Pancreas (tissue), 10 donors: ENCODE data around the gene EP400. TPM values are rescaled to one million over a fixed set of nuclear protein-coding genes. Genes with fewer than 3 reads are reported as not detected.
"Not testable (repeated sequence)": the region's sequence is repeated elsewhere in the genome, so short reads cannot be mapped to it uniquely, and the experiment has no call there.

Experiments used
- ATAC-seq, 4 donors: fragments of 200-7000 bp; cut with Tn5 transposase; one replicate each; pipeline versions ENCODE4 v1.8.0 to v1.9.1; 2020; ENCODE audit warnings: mild to moderate bottlenecking in 4 of 4, moderate library complexity in 4 of 4
- DNase-seq, 6 donors: peaks; one replicate each; pipeline ENCODE4 v3.0.0-alpha.2; 2020
- FAIRE-seq: peaks from 2 replicates; lab custom pipeline; 2012; peaks lifted over from hg19 to GRCh38; lab: Jason Lieb, UNC
- H3K27ac ChIP-seq, 4 donors: fragments of 200-600 bp; sonication (generic); 1 replicate in 3 of 4; 2 replicates in 1 of 4; pipeline versions ENCODE4 v1.5.0 to v1.8.0; 2020
- H3K27me3 ChIP-seq, 4 donors: fragments of 200-600 bp; one replicate each; pipeline ENCODE4 v1.8.0; 2021
- H3K36me3 ChIP-seq, 3 donors: fragments of 200-600 bp; sonication (generic) in 1 of 3; one replicate each; pipeline versions ENCODE4 v1.5.0 to v1.8.0; 2020 to 2021
- H3K4me1 ChIP-seq, 3 donors: fragments of 200-600 bp; one replicate each; pipeline ENCODE4 v1.8.0; 2021
- H3K4me3 ChIP-seq, 4 donors: fragments of 200-600 bp; sonication (generic) in 2 of 4; one replicate each; pipeline versions ENCODE4 v1.5.0 to v1.8.0; 2020 to 2021
- H3K9me3 ChIP-seq, 4 donors: fragments of 200-600 bp; one replicate each; pipeline ENCODE4 v1.8.0; 2021
- WGBS, 2 donors: extraction: QIAGEN DNeasy Blood & Tissue Kit; methylation state at CpG; one replicate each; pipeline ENCODE4 v1.1.7; 2013; 5-methylcytosine and 5-hydroxymethylcytosine counted together
- intact Hi-C, 3 donors: fragments of 100-400 bp; cut with DNase I; formaldehyde crosslinking; loops; one replicate each; pipeline versions ENCODE4 v1.11.1 to v1.14.2; 2022
- polyA plus RNA-seq, 2 donors: library from polyadenylated mRNA; stranded (reverse); fragments of 200-250 nt; gene quantifications; one replicate each; pipeline ENCODE4 v1.2.3, GENCODE V29; 2013
- total RNA-seq, 6 donors: library from RNA; stranded (reverse); fragmentation: NEBNext Ultra II Directional in 4 of 6; extraction: Animal tissue kit (Norgen Biotek cat#: 25700) in 4 of 6; gene quantifications; one replicate each; pipeline versions ENCODE4 v1.2.1 to v1.2.4, GENCODE V29; 2021 to 2023
- TF ChIP-seq, protein P1 (sequence below), 4 donors: fragments of 200-600 bp; sonication (generic) in 3 of 4; IDR thresholded peaks; one replicate each; pipeline versions ENCODE4 v1.5.0 to v1.8.0; 2021; ENCODE audit warnings: antibody characterized with exemption in 4 of 4
- donor health status: healthy with polysubstance abuse.
- donor health status: DM: no; HTN: no; CAD: no; lungs with moderate emphysema.
- donor health status: DM: no; HTN: no; CAD: no.
- donor health status: control.
- donor health status: control.
- donor health status: Bipolar disorder and iron deficiency.
- donor health status: DM: yes; HTN: yes; CAD: no.
- donor health status: DM: no; HTN: no; CAD: no.
- donor health status: DM: no; HTN: no; CAD: no.
- donor health status: DM: yes; HTN: yes; CAD: no.

The EP400 gene
- total and polyA plus RNA-seq, 8 donors: 15.9 to 24.3 (median 16.7) TPM

GRCh38 chr12:131948166-131948712 is 1.5 kb upstream of the EP400 start:
- ATAC-seq (no peak), DNase-seq (peak in 1 of 6 donors; percentile 12), FAIRE-seq (no peak)
- Histone ChIP-seq H3K27ac (no peak overlapping the region), H3K4me3 (no peak overlapping the region), H3K9me3 (no peaks in the 10 kb centered on the region), H3K4me1 (peaks cover 7 to 13% (median 7%) of the 10 kb centered on the region in 3 donors), H3K27me3 (no peaks in the 10 kb centered on the region), H3K36me3 (no peaks in the 10 kb centered on the region)
- TF ChIP-seq, protein P1, sequence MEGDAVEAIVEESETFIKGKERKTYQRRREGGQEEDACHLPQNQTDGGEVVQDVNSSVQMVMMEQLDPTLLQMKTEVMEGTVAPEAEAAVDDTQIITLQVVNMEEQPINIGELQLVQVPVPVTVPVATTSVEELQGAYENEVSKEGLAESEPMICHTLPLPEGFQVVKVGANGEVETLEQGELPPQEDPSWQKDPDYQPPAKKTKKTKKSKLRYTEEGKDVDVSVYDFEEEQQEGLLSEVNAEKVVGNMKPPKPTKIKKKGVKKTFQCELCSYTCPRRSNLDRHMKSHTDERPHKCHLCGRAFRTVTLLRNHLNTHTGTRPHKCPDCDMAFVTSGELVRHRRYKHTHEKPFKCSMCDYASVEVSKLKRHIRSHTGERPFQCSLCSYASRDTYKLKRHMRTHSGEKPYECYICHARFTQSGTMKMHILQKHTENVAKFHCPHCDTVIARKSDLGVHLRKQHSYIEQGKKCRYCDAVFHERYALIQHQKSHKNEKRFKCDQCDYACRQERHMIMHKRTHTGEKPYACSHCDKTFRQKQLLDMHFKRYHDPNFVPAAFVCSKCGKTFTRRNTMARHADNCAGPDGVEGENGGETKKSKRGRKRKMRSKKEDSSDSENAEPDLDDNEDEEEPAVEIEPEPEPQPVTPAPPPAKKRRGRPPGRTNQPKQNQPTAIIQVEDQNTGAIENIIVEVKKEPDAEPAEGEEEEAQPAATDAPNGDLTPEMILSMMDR (IDR thresholded peaks at IDR 0.05): no peak
- 59 to 89% methylated on average over 1 of the region's 1 CpG for WGBS, 2 donors
- intact Hi-C loops: no loop called here

DNA sequence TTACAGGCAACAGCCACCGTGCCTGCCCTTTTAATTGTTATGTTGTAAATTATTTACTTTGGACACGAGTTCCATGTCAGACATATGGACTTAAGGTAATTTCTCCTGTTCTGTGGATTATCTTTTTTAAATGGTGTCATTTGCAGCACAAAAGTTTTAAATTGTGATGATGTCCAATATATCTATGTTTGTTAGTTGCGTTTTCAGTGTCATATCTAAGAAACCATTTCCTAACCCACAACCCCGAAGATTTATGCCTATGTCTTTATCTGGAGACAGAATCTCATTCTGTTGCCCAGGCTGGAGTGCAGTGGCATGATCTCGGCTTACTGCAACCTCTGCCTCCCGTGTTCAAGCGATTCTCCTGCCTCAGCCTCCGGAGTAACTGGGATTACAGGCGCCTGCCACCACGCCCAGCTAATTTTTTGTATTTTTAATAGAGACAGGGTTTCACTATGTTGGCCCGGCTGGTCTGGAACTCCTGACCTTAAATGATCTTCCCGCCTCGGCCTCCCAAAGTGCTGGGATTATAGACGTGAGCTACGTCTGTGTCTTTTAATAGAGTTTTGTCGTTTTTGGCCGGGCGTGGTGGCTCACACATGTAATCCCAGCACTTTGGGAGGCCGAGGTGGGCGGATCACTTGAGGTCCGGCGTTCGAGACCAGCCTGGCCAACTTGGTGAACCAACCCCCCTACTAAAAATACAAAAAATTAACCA is 870 bp upstream of the EP400 start:
- DNase-seq, H3K9me3 ChIP-seq, H3K27me3 ChIP-seq, FAIRE-seq, intact Hi-C loops, H3K36me3 ChIP-seq, ATAC-seq: not testable (repeated sequence)
- 44 to 48% methylated on average over 23 of the region's 23 CpGs for WGBS, 2 donors
- Histone ChIP-seq H3K4me1 (peaks cover 7 to 13% (median 7%) of the 10 kb centered on the region in 3 donors), H3K4me3 (peak overlapping the region in 2 of 4 donors; percentile 90 to 98), H3K27ac (peak overlapping the region in 2 of 4 donors; percentile 36 to 39)

DNA sequence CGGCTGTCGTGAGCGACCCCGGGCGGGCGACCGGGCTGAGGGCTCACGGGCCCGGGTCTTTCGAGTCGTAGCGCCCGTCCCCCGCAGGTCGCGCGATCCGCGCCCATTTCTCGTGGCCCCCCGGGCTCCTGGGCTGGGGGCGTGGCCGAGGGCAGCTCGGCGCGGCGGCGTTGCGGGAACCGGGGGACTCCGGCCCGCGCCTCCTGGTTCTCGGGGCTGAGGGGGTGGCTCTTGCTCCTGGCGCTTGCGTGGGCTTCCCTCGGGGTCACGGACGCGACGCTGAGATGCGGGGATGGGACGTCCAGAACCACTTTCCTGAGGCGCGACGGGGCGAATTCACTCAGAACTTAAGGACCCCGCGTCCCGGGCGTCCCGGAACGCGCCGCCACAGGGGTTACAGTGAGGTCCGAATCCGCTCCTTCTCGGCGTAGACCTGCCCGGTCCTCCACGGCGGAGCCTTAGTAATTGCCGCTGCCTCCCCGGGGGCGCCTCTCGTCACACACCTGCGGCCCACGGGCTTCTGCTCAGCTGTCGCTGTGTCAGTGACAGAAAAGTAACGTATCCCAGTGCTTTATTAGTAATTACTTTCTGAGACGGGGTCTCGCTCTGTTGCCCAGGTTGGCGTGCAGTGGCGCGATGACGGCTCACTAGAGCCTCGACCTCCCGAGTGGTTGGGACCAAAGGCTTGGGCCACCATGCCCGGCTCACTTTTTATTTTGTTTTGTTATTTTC is 606 bp downstream of the EP400 start:
- peak in 3 of 6 donors; percentile 23 to 77 (median 72) for DNase-seq
- 0% methylated on average over 62 to 79 of the region's 79 CpGs for WGBS, 2 donors
- H3K9me3 ChIP-seq: no peaks in the 10 kb centered on the region
- intact Hi-C loops: no loop called here
- H3K27ac ChIP-seq: peak overlapping the region; percentile 5 to 36 (median 34)
- peak overlapping the region; percentile 90 to 99 (median 97) for H3K4me3 ChIP-seq
- no peaks in the 10 kb centered on the region for H3K27me3 ChIP-seq
- TF ChIP-seq, protein P1 (IDR thresholded peaks at IDR 0.05): no peak
- peaks cover 7 to 13% (median 7%) of the 10 kb centered on the region in 3 donors for H3K4me1 ChIP-seq
- no peak for FAIRE-seq
- ATAC-seq: peak in 3 of 4 donors; percentile 1 to 20 (median 5)
- no peaks in the 10 kb centered on the region for H3K36me3 ChIP-seq

DNA sequence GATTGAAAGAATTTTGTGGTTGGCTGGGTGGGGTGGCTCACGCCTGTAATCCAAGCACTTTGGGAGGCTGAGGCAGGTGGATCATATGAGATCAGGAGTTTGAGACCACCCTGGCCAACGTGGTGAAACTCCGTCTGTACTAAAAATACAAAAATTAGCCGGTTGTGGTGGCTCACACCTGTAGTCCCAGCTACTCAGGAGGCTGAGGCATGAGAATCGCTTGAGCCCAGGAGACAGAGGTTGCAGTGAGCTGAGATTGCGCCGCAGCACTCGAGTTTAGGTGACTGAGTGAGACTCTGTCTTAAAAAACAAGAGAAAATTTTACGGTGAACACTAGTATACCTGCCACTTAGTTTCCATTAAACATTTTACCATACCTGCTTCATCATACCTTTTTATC is 4.1 kb downstream of the EP400 start:
- ATAC-seq, H3K27ac ChIP-seq, intact Hi-C loops, H3K27me3 ChIP-seq, H3K36me3 ChIP-seq, H3K4me3 ChIP-seq, H3K9me3 ChIP-seq, FAIRE-seq: not testable (repeated sequence)
- peaks cover 21 to 30% (median 24%) of the 10 kb centered on the region in 3 donors for H3K4me1 ChIP-seq
- WGBS, 2 donors: 93 to 95% methylated on average over 9 of the region's 9 CpGs
- peak in 1 of 6 donors; percentile 16 for DNase-seq

DNA sequence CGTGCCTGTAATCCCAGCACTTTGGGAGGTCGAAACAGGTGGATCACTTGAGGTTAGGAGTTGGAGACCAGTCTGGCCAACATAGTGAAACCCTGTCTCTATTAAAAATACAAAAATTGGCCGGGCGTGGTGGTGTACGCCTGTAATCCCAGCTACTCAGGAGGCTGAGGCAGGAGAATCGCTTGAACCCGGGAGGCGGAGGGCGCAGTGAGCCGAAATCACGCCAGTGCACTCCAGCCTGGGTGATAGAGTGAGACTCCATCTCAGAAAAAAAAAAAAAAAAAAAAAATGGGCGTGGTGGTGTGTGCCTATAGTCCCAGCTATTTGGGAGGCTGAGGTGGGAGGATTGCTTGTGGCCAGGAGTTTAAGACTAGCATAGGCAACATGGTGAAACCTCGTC is 4.7 kb downstream of the EP400 start:
- H3K4me3 ChIP-seq, H3K27me3 ChIP-seq, intact Hi-C loops, H3K36me3 ChIP-seq, H3K27ac ChIP-seq, FAIRE-seq, ATAC-seq, H3K9me3 ChIP-seq: not testable (repeated sequence)
- peaks cover 27 to 36% (median 28%) of the 10 kb centered on the region in 3 donors for H3K4me1 ChIP-seq
- DNase-seq: peak in 1 of 6 donors; percentile 11
- WGBS, 2 donors: 94% methylated on average over 13 of the region's 13 CpGs

GRCh38 chr12:131959116-131959515 is 9.4 kb downstream of the EP400 start:
- no peak for FAIRE-seq
- 44 to 54% methylated on average over 4 of the region's 4 CpGs for WGBS, 2 donors
- Histone ChIP-seq H3K9me3 (no peaks in the 10 kb centered on the region), H3K4me1 (peaks cover 21 to 29% (median 25%) of the 10 kb centered on the region in 3 donors), H3K27me3 (no peaks in the 10 kb centered on the region), H3K36me3 (peaks cover 0 to 6% (median 0%) of the 10 kb centered on the region in 3 donors), H3K4me3 (no peak overlapping the region), H3K27ac (no peak overlapping the region)
- ATAC-seq: peak in 1 of 4 donors; percentile 5
- TF ChIP-seq, protein P1 (IDR thresholded peaks at IDR 0.05): no peak
- DNase-seq: peak in 1 of 6 donors; percentile 21
- intact Hi-C loops: no loop called here
